ENCODE data around the gene PEX7.
"Not testable (repeated sequence)": the region's sequence is repeated elsewhere in the genome, so short reads cannot be mapped to it uniquely, and the experiment has no call there.

PEX7 gene

DNA sequence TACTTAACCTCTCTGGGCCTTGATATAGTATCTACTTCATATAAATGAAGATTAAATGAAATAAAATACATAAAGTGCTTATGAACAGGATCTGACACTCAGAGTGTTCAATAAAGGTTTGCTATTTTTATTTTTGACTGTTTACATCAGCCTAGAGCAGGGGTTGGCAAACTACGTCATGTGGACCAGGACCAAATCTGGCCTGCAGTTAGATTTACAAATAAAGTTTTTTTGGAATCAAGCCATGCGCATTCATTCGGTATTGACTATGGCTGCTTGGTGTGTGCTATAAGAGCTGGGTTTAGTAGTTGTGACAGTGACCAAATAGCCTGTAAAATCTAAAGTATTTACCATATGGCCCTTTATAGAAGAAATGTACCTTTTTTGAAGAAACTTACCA, 20.8 kb downstream of the PEX7 start:
- no peak for DNase-seq

- DNase-seq = no peak
Observed at GRCh38 chr6:136846046-136846445, 23.7 kb downstream of the PEX7 start.

DNA sequence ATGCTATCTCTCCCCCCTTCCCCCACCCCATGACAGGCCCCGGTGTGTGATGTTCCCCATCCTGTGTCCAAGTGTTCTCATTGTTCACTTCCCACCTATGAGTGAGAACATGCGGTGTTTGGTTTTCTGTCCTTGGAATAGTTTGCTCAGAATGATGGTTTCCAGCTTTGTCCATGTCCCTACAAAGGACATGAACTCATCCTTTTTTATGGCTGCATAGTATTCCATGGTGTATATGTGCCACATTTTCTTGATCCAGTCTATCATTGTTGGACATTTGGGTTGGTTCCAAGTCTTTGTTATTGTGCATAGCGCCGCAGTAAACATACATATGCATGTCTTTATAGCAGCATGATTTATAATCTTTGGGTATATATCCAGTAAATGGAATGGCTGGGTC, 24.1 kb downstream of the PEX7 start:
- DNase-seq = not testable (repeated sequence)

DNA sequence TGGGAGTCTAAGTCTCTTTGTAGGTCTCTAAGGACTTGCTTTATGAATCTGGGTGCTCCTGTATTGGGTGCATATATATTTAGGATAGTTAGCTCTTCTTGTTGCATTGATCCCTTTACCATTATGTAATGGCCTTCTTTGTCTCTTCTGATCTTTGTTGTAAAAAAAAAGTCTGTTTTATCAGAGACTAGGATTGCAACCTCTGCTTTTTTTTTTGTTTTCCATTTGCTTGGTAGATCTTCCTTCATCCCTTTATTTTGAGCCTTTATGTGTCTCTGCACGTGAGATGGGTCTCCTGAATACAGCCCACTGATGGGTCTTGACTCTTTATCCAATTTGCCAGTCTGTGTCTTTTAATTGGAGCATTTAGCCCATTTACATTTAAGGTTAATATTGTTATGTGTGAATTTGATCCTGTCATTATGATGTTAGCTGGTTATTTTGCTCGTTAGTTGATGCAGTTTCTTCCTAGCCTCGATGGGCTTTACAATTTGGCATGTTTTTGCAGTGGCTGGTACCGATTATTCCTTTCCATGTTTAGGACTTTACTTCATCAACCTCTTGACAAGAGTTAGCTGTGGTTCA, 27.7 kb downstream of the PEX7 start:
- not testable (repeated sequence) for DNase-seq

DNA sequence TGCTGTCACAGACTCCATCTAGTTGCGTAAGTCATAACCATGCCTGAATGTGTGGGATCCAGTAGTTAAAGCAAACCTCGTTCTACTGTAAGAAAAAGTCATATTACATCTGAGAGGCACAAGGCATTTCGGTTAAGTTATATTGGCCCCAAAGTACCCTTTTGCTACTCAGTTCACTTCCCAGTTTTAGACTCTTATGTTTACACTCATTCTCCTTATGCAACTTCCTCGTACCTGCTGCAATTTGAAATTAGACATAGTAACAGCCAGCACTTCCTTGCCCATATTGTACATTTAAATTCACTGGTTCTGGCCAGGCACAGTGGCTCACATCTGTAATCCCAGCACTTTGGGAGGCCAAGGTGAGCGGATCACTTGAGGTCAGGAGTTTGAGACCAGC, 37.0 kb downstream of the PEX7 start:
- DNase-seq = no peak

DNA sequence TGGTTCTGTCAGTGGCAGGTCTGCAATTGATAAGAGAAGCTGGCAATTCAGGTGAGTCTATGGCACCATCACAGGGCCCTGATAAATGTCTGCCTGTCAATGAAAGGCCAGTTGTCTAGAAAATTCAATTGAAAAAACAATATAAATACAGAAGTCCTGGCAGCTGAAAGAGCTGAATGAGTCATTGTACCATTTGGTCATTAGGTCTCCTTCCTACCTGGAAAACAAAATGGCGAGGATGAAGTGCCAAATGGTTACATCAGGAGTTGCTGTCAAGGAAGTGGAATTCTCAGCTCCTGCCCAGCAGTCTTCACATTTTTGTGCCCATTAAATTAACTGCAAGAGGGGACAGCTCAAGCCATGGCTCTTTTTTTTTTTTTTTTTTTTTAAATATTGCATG, 37.7 kb downstream of the PEX7 start:
- no peak for DNase-seq

- DNase-seq = no peak
Observed at GRCh38 chr6:136862662-136863061, 40.3 kb downstream of the PEX7 start.

GRCh38 chr6:136863752-136864151, 41.4 kb downstream of the PEX7 start:
- no peak for DNase-seq

DNA sequence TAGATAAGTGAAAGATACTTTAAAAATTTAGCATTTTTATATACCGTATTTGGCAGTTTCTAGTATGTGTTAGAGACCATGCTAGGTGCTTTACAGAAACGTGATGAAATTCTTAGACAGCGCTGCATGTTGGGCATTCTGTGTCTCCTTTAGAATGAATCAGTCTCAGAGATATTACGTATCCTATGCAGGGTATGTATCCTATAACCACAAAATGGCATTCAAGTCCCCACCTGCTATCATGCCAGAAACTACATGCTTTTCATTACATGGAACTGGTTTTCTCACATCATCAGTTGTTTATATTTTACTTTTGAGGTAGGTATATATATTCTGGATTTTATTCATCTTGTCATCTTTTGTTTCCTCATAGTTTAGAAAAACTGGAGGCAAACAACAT, 42.3 kb downstream of the PEX7 start:
- DNase-seq = no peak

DNA sequence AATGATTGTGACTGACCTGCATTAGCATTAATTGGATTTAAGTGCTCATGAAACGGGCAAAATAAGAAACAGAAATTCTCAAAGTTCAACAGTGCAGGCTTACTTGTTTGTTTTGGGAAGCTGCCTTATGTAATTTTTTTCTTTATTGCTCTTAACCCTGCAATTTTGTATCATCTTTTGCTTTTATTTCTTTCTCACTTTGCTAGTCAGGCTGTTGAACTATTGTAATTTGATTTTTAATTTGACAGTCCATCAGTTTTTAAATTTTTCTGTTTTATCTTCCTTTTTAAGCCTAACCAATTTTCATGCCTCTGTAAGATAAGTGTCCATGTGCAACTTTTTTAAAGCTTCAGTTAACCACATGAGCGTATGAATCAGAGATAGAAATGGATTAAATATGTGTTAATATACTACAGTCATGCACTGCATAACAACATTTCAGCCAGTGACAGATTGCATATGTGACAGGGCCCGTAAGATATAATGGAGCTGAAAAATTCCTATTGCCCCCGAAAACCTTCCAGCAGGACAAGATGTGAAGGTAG, 44.6 kb downstream of the PEX7 start:
- DNase-seq = no peak

DNA sequence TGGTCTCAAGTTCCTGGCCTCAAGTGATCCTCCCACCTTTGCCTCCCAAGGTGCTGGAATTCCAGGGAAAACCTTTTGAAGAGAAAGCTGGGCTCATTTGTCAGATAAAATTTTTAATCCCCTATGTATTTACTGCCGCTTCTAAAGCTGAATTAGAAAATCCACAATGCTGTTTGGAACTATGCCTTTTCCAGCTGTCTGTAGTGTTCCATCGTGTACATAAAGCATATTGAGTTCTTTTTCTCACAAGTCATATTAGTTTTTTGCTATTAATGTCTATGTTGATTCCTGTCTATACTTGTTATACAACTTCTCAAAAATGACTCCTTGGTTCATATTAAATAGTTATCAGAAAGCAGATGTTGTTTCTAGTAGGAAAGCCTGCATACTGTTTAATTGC, 47.1 kb downstream of the PEX7 start:
- no peak for DNase-seq

- DNase-seq = no peak
Observed at GRCh38 chr6:136873748-136874147, 51.4 kb downstream of the PEX7 start.

DNA sequence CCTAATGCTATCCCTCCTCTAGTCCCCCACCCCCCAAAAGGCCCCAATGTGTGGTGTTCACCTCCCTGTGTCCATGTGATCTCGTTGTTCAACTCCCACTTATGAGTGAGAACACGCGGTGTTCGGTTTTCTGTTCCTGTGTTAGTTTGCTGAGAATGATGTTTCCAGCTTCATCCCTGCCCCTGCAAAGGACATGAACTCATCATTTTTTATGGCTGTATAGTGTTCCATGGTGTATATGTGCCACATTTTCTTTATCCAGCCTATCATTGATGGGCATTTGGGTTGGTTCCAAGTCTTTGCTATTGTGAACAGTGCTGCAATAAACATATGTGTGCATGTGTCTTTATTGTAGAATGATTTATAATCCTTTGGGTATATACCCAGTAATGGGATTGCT, 54.1 kb downstream of the PEX7 start:
- not testable (repeated sequence) for DNase-seq

DNA sequence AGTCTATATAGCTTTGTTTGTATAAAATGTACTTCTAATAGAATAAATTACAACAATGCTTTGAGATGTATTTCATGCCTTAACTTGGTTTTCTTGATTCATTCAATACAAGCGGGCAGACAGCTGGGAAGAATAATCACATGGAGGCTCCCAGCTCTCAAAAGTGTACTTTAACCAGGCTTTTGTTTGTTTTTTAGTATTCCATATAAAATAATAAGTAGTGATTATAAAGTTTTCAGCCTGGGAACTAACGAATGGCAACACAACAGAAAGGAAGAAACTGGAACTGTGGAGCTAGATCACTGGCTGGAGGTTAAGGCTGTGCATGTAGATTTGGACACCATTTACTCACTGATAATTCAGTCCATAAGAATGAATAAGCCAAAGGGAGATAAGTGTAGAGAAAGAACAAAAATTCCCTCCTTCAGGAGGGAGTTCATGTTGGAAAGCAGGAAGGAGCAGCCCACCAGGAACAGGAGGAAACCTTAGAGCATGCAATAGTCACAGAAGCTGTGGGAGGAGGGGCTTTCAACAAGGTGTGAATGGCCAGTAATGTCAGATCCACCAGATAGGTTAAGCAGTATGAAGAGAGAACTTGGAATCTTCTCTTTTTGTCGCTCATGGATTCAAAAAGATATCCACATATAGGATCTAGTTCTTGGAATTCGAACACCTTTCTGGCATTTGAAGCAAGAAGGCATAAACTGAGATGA, 58.5 kb downstream of the PEX7 start:
- no peak for DNase-seq

DNA sequence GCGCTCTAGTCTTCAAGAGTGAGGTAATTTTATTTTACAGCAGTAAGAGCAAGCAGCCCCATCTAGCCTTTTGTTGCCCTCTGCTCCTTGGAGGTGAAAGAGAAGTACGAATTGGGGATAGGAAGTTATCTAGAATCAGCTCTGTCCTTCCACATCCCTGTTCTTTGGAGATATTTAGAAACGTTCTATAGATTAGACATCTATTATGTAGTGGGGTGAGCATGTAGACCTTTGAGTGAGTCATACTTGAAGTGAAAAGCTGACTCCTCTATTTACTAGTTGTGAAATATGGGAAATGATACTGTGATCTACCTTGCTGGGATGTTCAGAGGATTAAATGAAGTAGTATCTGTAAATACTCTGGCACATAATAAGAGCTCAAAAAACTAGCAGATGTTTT, 63.7 kb downstream of the PEX7 start:
- no peak for DNase-seq

- no peak for DNase-seq
Observed at GRCh38 chr6:136887953-136888352, 65.6 kb downstream of the PEX7 start.

GRCh38 chr6:136889271-136890193, 67.1 kb downstream of the PEX7 start:
- DNase-seq = no peak

DNA sequence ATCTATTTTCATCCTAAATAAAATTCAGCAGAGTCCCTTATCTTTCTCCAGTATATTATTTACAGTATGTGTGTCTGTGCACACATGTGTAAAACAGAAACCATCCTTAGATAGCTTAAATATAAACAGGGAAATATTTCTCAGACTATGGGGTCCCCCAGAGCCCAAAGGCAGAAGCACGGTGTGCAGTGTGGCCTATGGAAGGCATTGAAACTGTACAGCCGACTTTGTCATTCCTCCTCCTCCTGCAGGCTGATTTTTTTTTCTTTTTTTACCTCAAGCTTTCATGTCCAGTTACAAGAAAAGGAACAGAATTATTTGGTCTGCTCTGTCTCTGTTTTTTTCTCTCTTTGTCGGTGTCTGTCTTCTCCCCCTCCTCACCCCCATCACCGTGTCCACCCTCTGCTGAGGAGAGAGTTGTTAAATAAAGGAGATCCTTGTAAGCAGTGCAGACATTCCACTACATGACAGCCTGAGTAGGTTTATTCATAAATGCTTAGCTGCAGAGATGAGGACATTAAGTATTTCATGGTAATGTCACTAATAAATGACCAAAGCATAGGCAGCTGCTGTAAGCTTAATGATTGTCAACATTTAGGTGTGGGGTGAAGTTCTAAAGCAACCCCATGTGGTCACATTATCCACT, 67.9 kb downstream of the PEX7 start:
- DNase-seq = no peak

- no peak for DNase-seq
Observed at GRCh38 chr6:136890986-136891385, 68.6 kb downstream of the PEX7 start.

DNA sequence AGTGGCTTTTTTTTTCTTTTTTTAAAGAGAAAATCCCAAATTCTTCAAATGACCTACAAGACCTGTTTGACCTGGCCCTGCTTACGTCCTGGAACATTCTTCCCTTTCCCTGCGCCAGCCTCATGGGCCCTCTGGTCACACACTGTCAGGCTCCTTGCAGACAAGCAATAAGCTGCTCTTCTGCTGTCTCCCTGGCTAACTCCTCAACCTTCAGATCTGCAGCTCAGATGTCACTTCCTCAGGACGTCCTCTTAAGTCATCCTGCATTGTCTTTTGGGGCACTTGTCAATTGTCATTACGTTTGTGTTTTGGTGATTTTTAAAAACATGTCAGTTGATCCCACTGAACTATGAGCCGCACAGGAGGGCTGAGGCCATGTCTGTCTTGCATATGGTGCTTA, 70.8 kb downstream of the PEX7 start:
- DNase-seq = no peak

GRCh38 chr6:136895901-136896300, 73.5 kb downstream of the PEX7 start:
- DNase-seq = no peak

GRCh38 chr6:136897071-136897470, 74.7 kb downstream of the PEX7 start:
- no peak for DNase-seq

DNA sequence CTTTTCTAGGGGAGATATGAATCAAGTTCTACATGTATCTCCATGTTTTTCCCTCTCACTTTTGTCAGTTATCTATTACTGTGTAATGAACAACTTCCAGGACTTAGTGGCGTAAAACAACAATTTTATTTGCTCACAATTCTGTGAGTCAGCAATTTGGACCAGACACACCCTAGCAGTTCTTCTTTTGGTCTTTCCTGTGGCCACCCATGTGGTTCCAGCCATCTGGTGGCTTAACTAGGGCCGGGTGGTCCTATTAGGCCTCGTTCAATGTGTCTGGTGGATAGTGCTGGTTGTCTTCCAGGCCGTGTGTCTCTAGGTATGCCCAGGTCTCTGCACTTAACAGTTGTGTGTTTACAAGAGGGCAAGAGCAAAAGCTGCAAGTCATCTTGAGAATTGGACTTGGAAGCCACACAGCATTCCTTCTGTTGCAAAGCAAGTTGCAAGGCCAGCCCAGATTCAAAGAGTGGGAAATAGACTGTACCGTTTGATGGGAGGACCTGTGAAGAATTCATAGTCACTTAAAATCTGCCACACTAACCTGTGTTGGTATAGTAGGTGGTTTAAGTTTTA, 78.9 kb downstream of the PEX7 start:
- DNase-seq = no peak
